MM.1S (cell line): ENCODE measurements around the gene GPR87.

ENCODE experiments used
- EZH2 ChIP-seq: fragments of 300-600 bp; sonication (generic); optimal IDR thresholded peaks from 2 replicates; pipeline ENCODE3; 2017; ENCODE audit warnings: low read depth, mild to moderate bottlenecking, antibody characterized with exemption, low read length, mixed read lengths
- EZH2phosphoT487 ChIP-seq: fragments of 300-600 bp; sonication (generic); IDR thresholded peaks from 2 replicates; pipeline ENCODE4 v1.6.1; 2018; ENCODE audit warnings: antibody characterized with exemption, low read length
- TF ChIP-seq, protein P1 (sequence below): fragments of 300-600 bp; sonication (generic); IDR thresholded peaks from 2 replicates; pipeline ENCODE4 v1.5.1; 2016; ENCODE audit warnings: antibody characterized with exemption, low read length, mixed read lengths

- TF ChIP-seq, protein P1, sequence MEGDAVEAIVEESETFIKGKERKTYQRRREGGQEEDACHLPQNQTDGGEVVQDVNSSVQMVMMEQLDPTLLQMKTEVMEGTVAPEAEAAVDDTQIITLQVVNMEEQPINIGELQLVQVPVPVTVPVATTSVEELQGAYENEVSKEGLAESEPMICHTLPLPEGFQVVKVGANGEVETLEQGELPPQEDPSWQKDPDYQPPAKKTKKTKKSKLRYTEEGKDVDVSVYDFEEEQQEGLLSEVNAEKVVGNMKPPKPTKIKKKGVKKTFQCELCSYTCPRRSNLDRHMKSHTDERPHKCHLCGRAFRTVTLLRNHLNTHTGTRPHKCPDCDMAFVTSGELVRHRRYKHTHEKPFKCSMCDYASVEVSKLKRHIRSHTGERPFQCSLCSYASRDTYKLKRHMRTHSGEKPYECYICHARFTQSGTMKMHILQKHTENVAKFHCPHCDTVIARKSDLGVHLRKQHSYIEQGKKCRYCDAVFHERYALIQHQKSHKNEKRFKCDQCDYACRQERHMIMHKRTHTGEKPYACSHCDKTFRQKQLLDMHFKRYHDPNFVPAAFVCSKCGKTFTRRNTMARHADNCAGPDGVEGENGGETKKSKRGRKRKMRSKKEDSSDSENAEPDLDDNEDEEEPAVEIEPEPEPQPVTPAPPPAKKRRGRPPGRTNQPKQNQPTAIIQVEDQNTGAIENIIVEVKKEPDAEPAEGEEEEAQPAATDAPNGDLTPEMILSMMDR = no peak
- TF ChIP-seq EZH2 = no peak
- TF ChIP-seq EZH2phosphoT487 = no peak
These were observed 40.8 kb upstream of the GPR87 start for GRCh38 chr3:151357463-151357850.
